Superior temporal gyrus (tissue), 1 donor: Measurements from ENCODE around the gene TMC7.

Experiments
- DNase-seq: peaks from one replicate; pipeline ENCODE4 v3.0.0-alpha.2; 2016; ENCODE audit errors: extremely low spot score

TMC7 gene

GRCh38 chr16:19029980-19030379 lies 46.2 kb downstream of the TMC7 start:
- DNase-seq = no peak

GRCh38 chr16:19031738-19032137 lies 48.0 kb downstream of the TMC7 start:
- no peak for DNase-seq

- no peak for DNase-seq
Observed at GRCh38 chr16:19033761-19034160, 50.0 kb downstream of the TMC7 start.

- no peak for DNase-seq
Observed at GRCh38 chr16:19040400-19040799, 56.7 kb downstream of the TMC7 start.

GRCh38 chr16:19044769-19045168 lies 61.0 kb downstream of the TMC7 start:
- DNase-seq = no peak

- DNase-seq = no peak
Observed at GRCh38 chr16:19046062-19046461, 62.3 kb downstream of the TMC7 start.

- DNase-seq = no peak
Observed at GRCh38 chr16:19062706-19063105, 79.0 kb downstream of the TMC7 start.

- DNase-seq = no peak
Observed at GRCh38 chr16:19066988-19067348, 83.2 kb downstream of the TMC7 start.

- DNase-seq = peak; percentile 100
Observed at GRCh38 chr16:19067349-19068236, 83.9 kb downstream of the TMC7 start, which contains the start of gene COQ7. TSS of gene COQ7 (plus strand) at chr16:19067614. CDS start at chr16:19067665, 51 bp downstream.

- DNase-seq = no peak
Observed at GRCh38 chr16:19068237-19068815, 84.6 kb downstream of the TMC7 start.

- DNase-seq = peak; percentile 68
Observed at GRCh38 chr16:19071811-19072777, 88.4 kb downstream of the TMC7 start.

GRCh38 chr16:19073344-19073743 lies 89.6 kb downstream of the TMC7 start:
- no peak for DNase-seq

GRCh38 chr16:19073863-19074262 lies 90.1 kb downstream of the TMC7 start:
- no peak for DNase-seq

- no peak for DNase-seq
Observed at GRCh38 chr16:19075511-19075910, 91.8 kb downstream of the TMC7 start.

GRCh38 chr16:19077879-19078278 lies 94.1 kb downstream of the TMC7 start:
- no peak for DNase-seq

GRCh38 chr16:19083670-19084069 lies 99.9 kb downstream of the TMC7 start:
- no peak for DNase-seq

GRCh38 chr16:19084139-19084538 lies 100.4 kb downstream of the TMC7 start:
- DNase-seq = no peak

GRCh38 chr16:19084879-19085278 lies 101.1 kb downstream of the TMC7 start:
- no peak for DNase-seq

GRCh38 chr16:19085679-19086200 lies 102.0 kb downstream of the TMC7 start:
- DNase-seq = no peak

- peak; percentile 84 for DNase-seq
Observed at GRCh38 chr16:19086322-19087199, 102.8 kb downstream of the TMC7 start.
